ENCODE results near the gene CFAP70.

DNA sequence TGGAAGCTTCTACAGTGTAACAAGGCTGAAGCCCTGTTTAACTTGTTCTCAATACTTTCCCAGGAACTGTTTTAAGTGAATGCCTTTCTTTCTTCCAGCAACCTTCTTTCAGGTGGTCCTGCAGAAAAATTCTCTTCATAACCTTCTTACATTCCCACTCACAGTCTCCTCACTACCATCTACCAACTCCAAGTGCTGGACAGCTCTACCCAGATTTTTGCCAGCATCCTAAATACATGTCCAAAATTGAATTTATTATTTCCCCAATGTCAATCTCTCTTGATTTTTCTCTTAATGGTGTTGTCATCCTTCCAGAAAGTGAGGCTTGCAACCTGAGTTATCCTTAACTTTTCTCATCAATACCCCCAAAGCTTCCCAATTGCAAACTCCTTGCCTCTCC, 48.2 kb downstream of the CFAP70 start:
- TF ChIP-seq, protein P1, sequence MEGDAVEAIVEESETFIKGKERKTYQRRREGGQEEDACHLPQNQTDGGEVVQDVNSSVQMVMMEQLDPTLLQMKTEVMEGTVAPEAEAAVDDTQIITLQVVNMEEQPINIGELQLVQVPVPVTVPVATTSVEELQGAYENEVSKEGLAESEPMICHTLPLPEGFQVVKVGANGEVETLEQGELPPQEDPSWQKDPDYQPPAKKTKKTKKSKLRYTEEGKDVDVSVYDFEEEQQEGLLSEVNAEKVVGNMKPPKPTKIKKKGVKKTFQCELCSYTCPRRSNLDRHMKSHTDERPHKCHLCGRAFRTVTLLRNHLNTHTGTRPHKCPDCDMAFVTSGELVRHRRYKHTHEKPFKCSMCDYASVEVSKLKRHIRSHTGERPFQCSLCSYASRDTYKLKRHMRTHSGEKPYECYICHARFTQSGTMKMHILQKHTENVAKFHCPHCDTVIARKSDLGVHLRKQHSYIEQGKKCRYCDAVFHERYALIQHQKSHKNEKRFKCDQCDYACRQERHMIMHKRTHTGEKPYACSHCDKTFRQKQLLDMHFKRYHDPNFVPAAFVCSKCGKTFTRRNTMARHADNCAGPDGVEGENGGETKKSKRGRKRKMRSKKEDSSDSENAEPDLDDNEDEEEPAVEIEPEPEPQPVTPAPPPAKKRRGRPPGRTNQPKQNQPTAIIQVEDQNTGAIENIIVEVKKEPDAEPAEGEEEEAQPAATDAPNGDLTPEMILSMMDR (IDR thresholded peaks at IDR 0.05), result no peak
- TF ChIP-seq POLR2A (IDR thresholded peaks at IDR 0.05), result no peak

All from prostate gland (tissue), 2 donors.